ENCODE results near the gene LGALS7. TPM values are rescaled to one million over a fixed set of nuclear protein-coding genes. Genes with fewer than 3 reads are reported as not detected.
"Not testable (repeated sequence)": the region's sequence is repeated elsewhere in the genome, so short reads cannot be mapped to it uniquely, and the experiment has no call there.

The LGALS7 gene
- total and polyA plus RNA-seq, 8 donors, result 0.58 to 1.4 TPM; not detected in 6

- no peaks in the 10 kb centered on the region for H3K36me3 ChIP-seq
- H3K9me3 ChIP-seq, result no peaks in the 10 kb centered on the region
- H3K4me3 ChIP-seq, result no peak overlapping the region
- no peaks in the 10 kb centered on the region for H3K27me3 ChIP-seq
- H3K27ac ChIP-seq, result no peak overlapping the region
- no peak for DNase-seq
- no peak for TF ChIP-seq CTCF (IDR thresholded peaks at IDR 0.05)
- ATAC-seq, result no peak
- peaks cover 0 to 8% of the 10 kb centered on the region in 2 donors for H3K4me1 ChIP-seq
- intact Hi-C loops (cut with DNase I), result no loop called here
Observed at GRCh38 chr19:38796154-38796553, 22.8 kb upstream of the LGALS7 start.

- ATAC-seq (no peak), DNase-seq (no peak)
- H3K36me3 ChIP-seq, result no peaks in the 10 kb centered on the region
- no peak for TF ChIP-seq CTCF (IDR thresholded peaks at IDR 0.05)
- H3K4me3 ChIP-seq, result no peak overlapping the region
- no peak overlapping the region for H3K27ac ChIP-seq
- no peaks in the 10 kb centered on the region for H3K27me3 ChIP-seq
- H3K9me3 ChIP-seq, result no peaks in the 10 kb centered on the region
- intact Hi-C loops (cut with DNase I), result no loop called here
- peaks cover 0 to 8% of the 10 kb centered on the region in 2 donors for H3K4me1 ChIP-seq
Observed at GRCh38 chr19:38795549-38795948, 22.2 kb upstream of the LGALS7 start.

- no peaks in the 10 kb centered on the region for H3K36me3 ChIP-seq
- H3K4me3 ChIP-seq, result no peak overlapping the region
- no peak for ATAC-seq
- H3K27me3 ChIP-seq, result no peaks in the 10 kb centered on the region
- H3K27ac ChIP-seq, result no peak overlapping the region
- intact Hi-C loops (cut with DNase I), result no loop called here
- no peak for DNase-seq
- H3K4me1 ChIP-seq, result peaks cover 0 to 8% of the 10 kb centered on the region in 2 donors
- no peaks in the 10 kb centered on the region for H3K9me3 ChIP-seq
- no peak for TF ChIP-seq CTCF (IDR thresholded peaks at IDR 0.05)
Observed at GRCh38 chr19:38793671-38794070, 20.4 kb upstream of the LGALS7 start.

GRCh38 chr19:38793177-38793576, 19.9 kb upstream of the LGALS7 start:
- Histone ChIP-seq H3K9me3 (no peaks in the 10 kb centered on the region), H3K27me3 (no peaks in the 10 kb centered on the region), H3K4me1 (peaks cover 0 to 8% of the 10 kb centered on the region in 2 donors), H3K4me3 (no peak overlapping the region), H3K36me3 (no peaks in the 10 kb centered on the region), H3K27ac (no peak overlapping the region)
- ATAC-seq (no peak), DNase-seq (no peak)
- no peak for TF ChIP-seq CTCF (IDR thresholded peaks at IDR 0.05)
- intact Hi-C loops (cut with DNase I), result no loop called here

- Histone ChIP-seq H3K27ac (no peak overlapping the region), H3K4me1 (peaks cover 0 to 8% of the 10 kb centered on the region in 2 donors), H3K9me3 (no peaks in the 10 kb centered on the region), H3K4me3 (peak overlapping the region in 1 of 2 donors; percentile 34), H3K27me3 (no peaks in the 10 kb centered on the region), H3K36me3 (no peaks in the 10 kb centered on the region)
- ATAC-seq, result peak; percentile 36
- intact Hi-C loops (cut with DNase I), result no loop called here
- DNase-seq, result peak in 2 of 4 donors; percentile 30 to 82
- peak in 1 of 2 donors; percentile 54 for TF ChIP-seq CTCF (IDR thresholded peaks at IDR 0.05)
Observed at GRCh38 chr19:38792250-38793111, 19.2 kb upstream of the LGALS7 start.

GRCh38 chr19:38791451-38792064, 18.2 kb upstream of the LGALS7 start:
- H3K4me1 ChIP-seq; H3K9me3 ChIP-seq; H3K27me3 ChIP-seq; H3K36me3 ChIP-seq; intact Hi-C loops (cut with DNase I); DNase-seq; H3K27ac ChIP-seq; H3K4me3 ChIP-seq: not testable (repeated sequence)
- peak; percentile 97 for ATAC-seq

- peak; percentile 20 for ATAC-seq
- DNase-seq; intact Hi-C loops (cut with DNase I); H3K36me3 ChIP-seq; H3K27me3 ChIP-seq; H3K4me1 ChIP-seq; H3K27ac ChIP-seq; H3K9me3 ChIP-seq; H3K4me3 ChIP-seq: not testable (repeated sequence)
Observed at GRCh38 chr19:38790507-38791403, 17.4 kb upstream of the LGALS7 start.

Data from left lung (tissue), 10 donors.